ENCODE measurements around the gene PSMA5.

DNA sequence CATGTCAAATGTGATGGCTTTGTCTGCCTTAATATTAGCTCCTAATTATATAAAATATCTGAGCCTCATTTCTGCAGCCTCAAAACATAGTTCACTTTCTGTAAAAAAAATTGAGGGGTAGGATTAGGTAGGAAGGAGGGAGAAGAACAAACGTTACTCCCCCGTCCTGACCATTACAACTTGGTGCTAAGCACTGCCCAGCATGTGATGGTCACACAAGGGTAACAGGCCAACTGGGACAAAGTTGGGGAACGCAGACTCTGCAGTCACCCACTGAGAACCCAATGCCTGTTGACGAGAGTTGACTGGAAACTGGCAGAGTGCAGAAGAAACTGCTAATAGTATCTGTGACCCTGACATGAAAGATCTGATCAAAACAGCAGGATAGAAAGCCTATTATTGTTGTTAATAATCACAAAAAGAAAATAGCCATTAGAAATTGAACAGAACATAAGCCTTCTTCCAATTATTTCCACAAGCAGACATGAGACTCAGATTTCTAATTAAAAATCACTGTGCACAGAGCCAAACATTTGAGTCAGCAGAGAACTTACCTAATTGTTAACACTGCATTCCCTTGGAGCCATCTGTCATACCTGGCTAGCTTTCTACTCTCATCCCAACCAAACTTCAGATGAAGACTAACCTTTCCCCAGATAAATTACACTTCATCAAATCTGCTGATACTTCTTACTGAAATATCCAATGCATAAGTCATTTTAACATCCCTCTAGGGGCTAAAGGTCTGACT is 34.0 kb downstream of the PSMA5 start:
- no peak for TF ChIP-seq CTCF (IDR thresholded peaks at IDR 0.05)
- no peak for TF ChIP-seq POLR2A (IDR thresholded peaks at IDR 0.05)
- no peak for TF ChIP-seq POLR2AphosphoS5 (IDR thresholded peaks at IDR 0.05)

Data from breast epithelium (tissue), 3 donors.